OCI-LY3 (cell line): ENCODE data around the gene COPB2.

Source experiments
- H2AFZ ChIP-seq: fragments of 200-600, 300-600 bp; shearing (Covaris generic); 2 replicates; pipeline ENCODE4 v1.6.0; 2014; ENCODE audit warnings: antibody characterized with exemption, low read depth, low read length
- H3K27ac ChIP-seq: fragments of 200-600, 300-600 bp; sonication (generic); 2 replicates; pipeline ENCODE4 v1.5.1; 2014; ENCODE audit warnings: mild to moderate bottlenecking, low read length, moderate library complexity, mixed read lengths
- H3K27me3 ChIP-seq: fragments of 200-600, 300-600 bp; sonication (generic); 2 replicates; pipeline ENCODE4 v1.6.1; 2014; ENCODE audit warnings: low read depth, low read length, mixed read lengths
- H3K36me3 ChIP-seq: fragments of 200-600, 300-600 bp; sonication (generic); replicated peaks from 2 replicates; pipeline ENCODE3; 2014; ENCODE audit warnings: low read depth, low read length, mixed read lengths
- H3K4me1 ChIP-seq: fragments of 300-600, 200-600 bp; sonication (generic); 2 replicates; pipeline ENCODE4 v1.6.1; 2014; ENCODE audit warnings: low read length, mixed read lengths
- H3K4me2 ChIP-seq: fragments of 200-600, 300-600 bp; sonication (generic); 2 replicates; pipeline ENCODE4 v1.6.1; 2014; ENCODE audit warnings: low read length, mixed read lengths
- H3K4me3 ChIP-seq: fragments of 300-600, 200-600 bp; sonication (generic); 2 replicates; pipeline ENCODE4 v1.5.1; 2014; ENCODE audit warnings: antibody characterized with exemption, mild to moderate bottlenecking, low read length, moderate library complexity
- H3K79me2 ChIP-seq: fragments of 300-600, 200-600 bp; shearing (Covaris generic); 2 replicates; pipeline ENCODE4 v1.6.1; 2014; ENCODE audit warnings: mild to moderate bottlenecking, low read length, mixed read lengths
- H3K9ac ChIP-seq: fragments of 300-600, 200-600 bp; shearing (Covaris generic); 2 replicates; pipeline ENCODE4 v1.6.0; 2014; ENCODE audit warnings: mild to moderate bottlenecking, low read length, moderate library complexity
- H3K9me3 ChIP-seq: fragments of 200-600, 300-600 bp; shearing (Covaris generic); 2 replicates; pipeline ENCODE4 v1.6.1; 2014; ENCODE audit warnings: low read length, mixed read lengths; ENCODE audit not compliant: insufficient read depth
- H4K20me1 ChIP-seq: fragments of 200-600, 300-600 bp; sonication (generic); 2 replicates; pipeline ENCODE4 v1.6.1; 2016; ENCODE audit warnings: low read length, mixed read lengths; ENCODE audit not compliant: insufficient read depth
- EZH2phosphoT487 ChIP-seq: fragments of 200-600 bp; shearing (Covaris generic); IDR thresholded peaks from 2 replicates; pipeline ENCODE4 v1.6.1; 2018; ENCODE audit warnings: antibody characterized with exemption, mixed run types, low read depth
- TF ChIP-seq, protein P1 (sequence below): fragments of 200-600, 300-600 bp; sonication (generic); IDR thresholded peaks from 2 replicates; pipeline ENCODE4 v1.5.1; 2014; ENCODE audit warnings: antibody characterized with exemption, low read length, low read depth

The COPB2 gene

DNA sequence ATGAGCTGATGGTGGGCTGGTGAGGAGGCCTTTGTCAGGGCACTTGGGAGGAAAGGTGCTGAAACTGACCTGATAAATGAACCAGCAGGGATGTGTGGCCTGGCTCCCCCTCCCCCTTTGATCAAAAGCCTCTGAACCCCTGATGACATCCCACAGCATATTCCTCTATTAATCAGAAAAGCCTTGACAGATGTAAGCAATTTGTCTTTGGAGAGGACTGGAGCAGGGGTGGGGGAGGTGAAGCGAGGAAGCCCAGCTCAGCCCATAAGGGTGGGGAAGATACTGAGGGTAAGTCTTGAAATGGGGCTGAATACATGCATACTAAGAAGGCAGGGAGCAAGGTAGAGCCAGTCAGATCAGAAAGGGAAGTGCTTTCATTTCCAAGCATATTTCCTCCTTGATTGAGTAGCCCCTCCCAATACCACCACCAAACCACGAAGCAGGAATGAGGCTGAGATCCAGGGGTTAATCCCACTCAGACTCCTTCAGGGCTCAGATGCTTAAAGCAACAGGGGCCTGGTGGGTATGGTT is 80.3 kb downstream of the COPB2 start:
- no peaks in the 10 kb centered on the region for H3K36me3 ChIP-seq
- H3K27ac ChIP-seq, result no peak overlapping the region
- H3K9ac ChIP-seq, result no peak overlapping the region
- H2AFZ ChIP-seq, result no peak overlapping the region
- H3K27me3 ChIP-seq, result 0 out of 2 replicates have a peak, but pooled peaks cover under 1% of the 10 kb centered on the region
- no peak overlapping the region for H3K4me2 ChIP-seq
- no peaks in the 10 kb centered on the region for H3K79me2 ChIP-seq
- no peak overlapping the region for H3K4me3 ChIP-seq
- no peaks in the 10 kb centered on the region for H4K20me1 ChIP-seq
- H3K9me3 ChIP-seq, result no peaks in the 10 kb centered on the region
- H3K4me1 ChIP-seq, result no peaks in the 10 kb centered on the region
- no peak for TF ChIP-seq EZH2phosphoT487
- TF ChIP-seq, protein P1, sequence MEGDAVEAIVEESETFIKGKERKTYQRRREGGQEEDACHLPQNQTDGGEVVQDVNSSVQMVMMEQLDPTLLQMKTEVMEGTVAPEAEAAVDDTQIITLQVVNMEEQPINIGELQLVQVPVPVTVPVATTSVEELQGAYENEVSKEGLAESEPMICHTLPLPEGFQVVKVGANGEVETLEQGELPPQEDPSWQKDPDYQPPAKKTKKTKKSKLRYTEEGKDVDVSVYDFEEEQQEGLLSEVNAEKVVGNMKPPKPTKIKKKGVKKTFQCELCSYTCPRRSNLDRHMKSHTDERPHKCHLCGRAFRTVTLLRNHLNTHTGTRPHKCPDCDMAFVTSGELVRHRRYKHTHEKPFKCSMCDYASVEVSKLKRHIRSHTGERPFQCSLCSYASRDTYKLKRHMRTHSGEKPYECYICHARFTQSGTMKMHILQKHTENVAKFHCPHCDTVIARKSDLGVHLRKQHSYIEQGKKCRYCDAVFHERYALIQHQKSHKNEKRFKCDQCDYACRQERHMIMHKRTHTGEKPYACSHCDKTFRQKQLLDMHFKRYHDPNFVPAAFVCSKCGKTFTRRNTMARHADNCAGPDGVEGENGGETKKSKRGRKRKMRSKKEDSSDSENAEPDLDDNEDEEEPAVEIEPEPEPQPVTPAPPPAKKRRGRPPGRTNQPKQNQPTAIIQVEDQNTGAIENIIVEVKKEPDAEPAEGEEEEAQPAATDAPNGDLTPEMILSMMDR, result no peak

DNA sequence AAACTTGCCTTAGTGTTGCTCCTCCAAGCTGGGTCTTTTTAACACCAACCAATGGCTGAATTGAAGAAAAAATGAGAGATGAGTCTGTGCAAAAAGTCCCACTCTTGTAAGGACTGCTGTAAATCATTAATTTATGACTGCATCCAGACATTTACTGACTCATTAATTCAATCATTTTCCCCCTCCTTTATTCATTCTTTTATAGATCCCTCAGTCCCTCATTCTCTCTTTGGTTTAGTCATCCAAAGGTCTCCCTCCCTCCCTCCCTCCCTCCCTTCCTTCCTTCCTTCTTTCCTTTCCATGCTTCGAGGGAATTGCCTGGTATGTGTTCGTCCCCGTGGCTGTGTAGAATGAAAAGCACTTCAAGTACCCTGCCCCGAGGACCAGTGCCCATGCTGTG is 80.9 kb downstream of the COPB2 start:
- Histone ChIP-seq H2AFZ (no peak overlapping the region), H3K4me1 (no peaks in the 10 kb centered on the region), H4K20me1 (no peaks in the 10 kb centered on the region), H3K27me3 (no peaks in the 10 kb centered on the region), H3K9me3 (no peaks in the 10 kb centered on the region), H3K9ac (no peak overlapping the region), H3K4me3 (no peak overlapping the region), H3K4me2 (no peak overlapping the region), H3K27ac (no peak overlapping the region), H3K79me2 (no peaks in the 10 kb centered on the region), H3K36me3 (no peaks in the 10 kb centered on the region)
- no peak for TF ChIP-seq EZH2phosphoT487
- TF ChIP-seq, protein P1, result no peak

DNA sequence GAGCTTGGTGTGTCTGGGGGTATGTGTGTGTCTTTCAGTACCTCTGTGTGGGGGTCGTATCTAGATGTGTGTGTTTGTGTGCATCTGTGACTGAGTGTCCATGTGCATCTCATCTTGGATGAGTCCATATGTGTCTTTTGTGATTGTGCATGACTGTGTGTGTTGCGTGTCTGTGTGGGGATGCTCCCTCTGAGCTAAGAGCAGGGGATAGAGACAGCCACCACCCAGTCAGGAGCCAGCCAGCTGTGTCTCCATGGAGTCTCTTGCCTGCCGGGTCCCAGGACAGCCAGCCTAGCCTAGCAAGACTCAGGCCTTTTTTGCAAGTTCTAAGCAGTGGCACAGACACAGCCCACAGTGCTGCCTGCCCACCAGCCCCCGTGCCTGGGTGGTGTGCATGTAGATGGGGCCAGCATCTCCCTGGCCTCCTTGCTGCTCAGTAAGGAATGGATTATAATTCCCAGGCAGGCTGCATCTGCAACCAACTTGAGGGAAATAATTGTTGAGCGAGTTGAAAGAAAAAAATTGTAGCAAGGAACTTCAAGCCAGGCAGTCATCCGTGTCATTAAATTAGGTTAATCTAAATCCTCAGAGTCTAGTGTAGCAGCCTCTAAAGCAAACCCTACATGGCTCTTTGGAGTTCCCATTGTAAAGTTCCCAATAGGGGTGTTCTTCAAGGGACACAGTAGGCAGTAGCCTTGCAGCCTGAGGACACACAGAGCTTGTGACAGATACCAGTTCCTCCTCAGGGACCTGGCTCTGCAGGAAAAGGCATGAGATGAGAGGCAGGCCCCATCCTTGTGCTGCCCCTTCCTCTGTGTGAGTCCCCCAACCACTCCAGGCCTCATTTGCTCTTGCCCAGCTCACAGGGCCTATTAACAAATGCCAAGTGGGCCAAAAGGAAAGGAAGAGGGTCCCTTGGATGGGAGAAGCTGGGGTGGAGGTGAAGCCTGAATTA is 81.6 kb downstream of the COPB2 start:
- Histone ChIP-seq H3K79me2 (no peaks in the 10 kb centered on the region), H3K9me3 (no peaks in the 10 kb centered on the region), H2AFZ (no peak overlapping the region), H3K4me1 (no peaks in the 10 kb centered on the region), H3K9ac (no peak overlapping the region), H3K4me2 (no peak overlapping the region), H3K27me3 (no peaks in the 10 kb centered on the region), H3K27ac (no peak overlapping the region), H3K36me3 (no peaks in the 10 kb centered on the region), H4K20me1 (no peaks in the 10 kb centered on the region), H3K4me3 (no peak overlapping the region)
- no peak for TF ChIP-seq EZH2phosphoT487
- TF ChIP-seq, protein P1, result no peak
